MM.1S (cell line): ENCODE measurements around the gene KRTAP8-1.

Experiments used
- EZH2 ChIP-seq: fragments of 300-600 bp; sonication (generic); optimal IDR thresholded peaks from 2 replicates; pipeline ENCODE3; 2017; ENCODE audit warnings: low read depth, mild to moderate bottlenecking, antibody characterized with exemption, low read length, mixed read lengths
- EZH2phosphoT487 ChIP-seq: fragments of 300-600 bp; sonication (generic); IDR thresholded peaks from 2 replicates; pipeline ENCODE4 v1.6.1; 2018; ENCODE audit warnings: antibody characterized with exemption, low read length
- TF ChIP-seq, protein P1 (sequence below): fragments of 300-600 bp; sonication (generic); IDR thresholded peaks from 2 replicates; pipeline ENCODE4 v1.5.1; 2016; ENCODE audit warnings: antibody characterized with exemption, low read length, mixed read lengths

DNA sequence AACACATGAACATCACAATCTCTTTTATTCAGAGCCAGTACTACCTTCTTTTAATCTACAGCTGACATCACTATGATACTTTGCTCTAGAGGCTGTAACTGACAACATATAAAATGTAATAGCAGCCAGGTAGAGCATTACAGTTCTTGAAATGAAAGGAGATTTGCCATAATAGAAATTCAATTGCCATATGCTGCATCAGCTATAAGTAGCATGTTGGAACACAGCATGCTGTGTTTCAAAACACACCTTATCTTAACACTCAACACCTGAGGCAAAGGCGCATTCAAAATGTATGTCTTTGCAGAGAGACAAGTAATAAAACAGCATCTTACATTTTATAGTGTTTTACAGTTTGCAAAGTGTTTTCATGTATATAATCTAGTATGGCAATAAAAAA lies 33.8 kb downstream of the KRTAP8-1 start:
- TF ChIP-seq, protein P1, sequence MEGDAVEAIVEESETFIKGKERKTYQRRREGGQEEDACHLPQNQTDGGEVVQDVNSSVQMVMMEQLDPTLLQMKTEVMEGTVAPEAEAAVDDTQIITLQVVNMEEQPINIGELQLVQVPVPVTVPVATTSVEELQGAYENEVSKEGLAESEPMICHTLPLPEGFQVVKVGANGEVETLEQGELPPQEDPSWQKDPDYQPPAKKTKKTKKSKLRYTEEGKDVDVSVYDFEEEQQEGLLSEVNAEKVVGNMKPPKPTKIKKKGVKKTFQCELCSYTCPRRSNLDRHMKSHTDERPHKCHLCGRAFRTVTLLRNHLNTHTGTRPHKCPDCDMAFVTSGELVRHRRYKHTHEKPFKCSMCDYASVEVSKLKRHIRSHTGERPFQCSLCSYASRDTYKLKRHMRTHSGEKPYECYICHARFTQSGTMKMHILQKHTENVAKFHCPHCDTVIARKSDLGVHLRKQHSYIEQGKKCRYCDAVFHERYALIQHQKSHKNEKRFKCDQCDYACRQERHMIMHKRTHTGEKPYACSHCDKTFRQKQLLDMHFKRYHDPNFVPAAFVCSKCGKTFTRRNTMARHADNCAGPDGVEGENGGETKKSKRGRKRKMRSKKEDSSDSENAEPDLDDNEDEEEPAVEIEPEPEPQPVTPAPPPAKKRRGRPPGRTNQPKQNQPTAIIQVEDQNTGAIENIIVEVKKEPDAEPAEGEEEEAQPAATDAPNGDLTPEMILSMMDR: no peak
- TF ChIP-seq EZH2phosphoT487: no peak
- no peak for TF ChIP-seq EZH2
